ENCODE measurements around the gene B3GALT2.

Gene B3GALT2

GRCh38 chr1:193183019-193183627 is 3.3 kb downstream of the B3GALT2 start:
- DNase-seq (ENCODE audit: low spot score) = peak; percentile 8

DNA sequence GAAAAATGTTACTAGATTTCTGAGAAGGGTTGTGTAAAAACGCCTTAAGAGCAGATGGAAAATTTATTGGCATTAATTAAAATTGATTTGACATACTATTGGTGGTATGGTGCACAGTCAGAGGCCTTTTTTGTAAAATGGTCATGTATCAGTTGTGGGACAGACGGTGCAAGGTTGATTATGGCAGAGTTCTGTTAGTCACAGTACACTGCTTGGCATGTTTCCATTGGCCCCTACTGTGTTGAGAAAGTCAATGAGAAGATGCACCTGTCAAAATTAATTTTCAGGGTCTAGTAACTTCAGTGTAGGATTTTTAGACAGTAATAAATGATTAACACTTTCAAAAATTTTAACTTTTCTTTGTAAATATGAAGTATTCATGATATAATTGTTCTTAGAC is 4.4 kb downstream of the B3GALT2 start:
- no peak for DNase-seq (ENCODE audit: low spot score)

DNA sequence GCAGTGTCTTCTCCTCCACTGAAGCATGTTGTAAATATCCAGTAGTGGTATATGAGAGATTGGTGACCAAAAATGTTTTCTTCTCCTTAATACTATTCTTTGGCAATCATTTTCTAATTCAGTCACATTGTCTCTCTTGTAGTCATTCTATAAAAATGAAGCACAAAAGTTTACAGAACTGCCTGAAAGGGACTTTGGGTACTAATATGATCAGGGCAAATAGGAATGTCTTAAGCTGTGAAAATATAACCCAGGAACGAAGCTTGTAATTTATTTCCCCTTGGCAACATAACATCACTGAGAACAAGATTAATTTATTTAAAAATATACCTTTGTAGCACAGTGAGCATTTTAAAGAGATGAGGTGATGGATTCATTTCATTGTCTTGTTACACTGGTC is 4.9 kb downstream of the B3GALT2 start:
- DNase-seq (ENCODE audit: low spot score) = no peak

DNA sequence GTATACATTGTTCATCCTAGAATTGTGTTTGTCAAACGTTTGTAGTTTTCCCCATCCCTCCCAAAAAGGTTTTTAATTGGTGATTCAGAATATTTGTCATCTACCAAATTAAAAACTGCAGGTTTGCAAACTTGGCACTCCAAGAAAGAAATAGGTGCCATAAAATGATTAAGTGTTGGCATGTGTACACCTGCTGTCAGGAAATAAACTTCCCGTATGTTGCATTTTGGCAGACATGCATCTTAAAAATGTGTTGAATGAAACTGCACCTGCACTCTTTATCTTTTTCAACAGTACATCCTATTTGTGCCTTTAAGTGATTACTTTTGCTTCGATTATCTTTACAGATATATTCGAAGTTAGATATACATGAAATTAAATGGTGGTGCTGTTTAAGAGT is 7.3 kb downstream of the B3GALT2 start:
- no peak for DNase-seq (ENCODE audit: low spot score)

DNA sequence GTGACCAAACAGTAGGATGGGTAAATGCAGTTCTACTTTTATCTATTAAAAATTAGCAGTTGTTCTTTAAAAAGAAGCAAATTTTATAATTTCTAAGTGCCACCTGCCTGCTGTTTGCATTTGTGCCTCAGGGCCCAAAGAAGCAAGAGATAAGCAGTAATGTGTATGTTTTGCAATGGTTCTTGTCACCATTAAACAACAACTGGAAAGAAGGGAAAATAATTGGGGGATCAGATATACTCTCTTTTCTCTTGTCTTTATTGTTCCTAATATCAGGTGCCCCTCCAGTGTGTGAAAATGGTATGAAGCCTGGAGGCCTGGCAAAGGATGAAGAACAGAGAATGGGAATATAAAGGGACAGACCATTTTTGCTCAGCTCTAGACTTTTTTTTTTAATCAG is 9.6 kb downstream of the B3GALT2 start:
- no peak for DNase-seq (ENCODE audit: low spot score)

DNA sequence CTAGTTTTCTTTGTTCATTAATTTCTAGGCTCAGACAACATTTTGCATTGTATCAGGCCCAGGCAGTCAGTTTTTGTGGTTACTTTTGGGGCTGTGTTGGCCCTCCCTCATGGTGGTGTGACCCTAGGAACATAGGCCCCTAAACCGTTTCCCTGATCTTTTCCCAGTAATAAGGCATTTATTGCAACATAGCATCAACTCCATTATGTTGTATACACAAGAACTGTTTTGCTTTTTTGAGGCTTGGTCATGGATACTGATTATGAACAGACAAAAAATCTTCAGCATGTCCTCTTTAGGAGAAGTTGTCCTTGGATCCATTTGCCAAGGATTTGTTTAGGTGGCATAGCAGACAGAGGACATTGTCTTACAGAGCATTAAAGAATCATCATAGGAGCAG is 10.3 kb downstream of the B3GALT2 start:
- DNase-seq (ENCODE audit: low spot score) = no peak

- no peak for DNase-seq (ENCODE audit: low spot score)
Observed at GRCh38 chr1:193157360-193157759, 29.1 kb downstream of the B3GALT2 start.

DNA sequence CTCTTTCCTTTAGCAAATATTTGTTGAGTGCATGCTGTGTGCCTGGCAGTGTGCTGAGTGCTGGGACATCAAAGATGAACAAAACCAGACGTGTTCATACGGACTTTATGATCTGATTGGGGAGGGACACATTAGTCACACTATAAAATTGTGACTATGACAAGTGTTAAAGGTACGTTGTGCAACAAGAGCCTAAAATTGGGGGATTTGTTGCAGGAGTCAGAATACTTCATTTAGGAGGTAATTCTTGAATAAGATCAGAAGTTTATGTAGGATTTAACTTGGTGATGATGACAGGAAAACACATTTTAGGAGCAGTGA is 29.6 kb downstream of the B3GALT2 start:
- DNase-seq (ENCODE audit: low spot score) = no peak

GRCh38 chr1:193156117-193156821 is 30.1 kb downstream of the B3GALT2 start:
- DNase-seq (ENCODE audit: low spot score) = no peak

DNA sequence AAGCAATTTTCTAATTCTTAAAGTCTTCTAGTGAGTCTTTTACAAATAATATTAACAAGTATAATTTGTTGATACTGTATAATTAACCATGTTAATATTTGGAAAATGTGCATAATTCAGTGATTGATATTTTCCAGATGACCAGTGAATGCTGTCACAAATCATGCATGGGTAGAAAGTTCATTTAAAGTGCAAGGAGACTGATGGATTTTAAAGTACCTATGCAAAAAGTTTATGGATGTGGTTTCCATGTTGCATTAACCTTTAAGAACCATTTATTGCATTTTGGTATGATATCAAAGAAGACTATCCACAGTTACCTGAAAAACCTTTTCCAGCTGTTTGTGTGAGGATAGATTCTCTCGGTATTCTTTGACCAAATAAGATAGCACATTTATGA is 41.4 kb downstream of the B3GALT2 start:
- no peak for DNase-seq (ENCODE audit: low spot score)

- DNase-seq (ENCODE audit: low spot score) = no peak
Observed at GRCh38 chr1:193144361-193144938, 42.0 kb downstream of the B3GALT2 start.

DNA sequence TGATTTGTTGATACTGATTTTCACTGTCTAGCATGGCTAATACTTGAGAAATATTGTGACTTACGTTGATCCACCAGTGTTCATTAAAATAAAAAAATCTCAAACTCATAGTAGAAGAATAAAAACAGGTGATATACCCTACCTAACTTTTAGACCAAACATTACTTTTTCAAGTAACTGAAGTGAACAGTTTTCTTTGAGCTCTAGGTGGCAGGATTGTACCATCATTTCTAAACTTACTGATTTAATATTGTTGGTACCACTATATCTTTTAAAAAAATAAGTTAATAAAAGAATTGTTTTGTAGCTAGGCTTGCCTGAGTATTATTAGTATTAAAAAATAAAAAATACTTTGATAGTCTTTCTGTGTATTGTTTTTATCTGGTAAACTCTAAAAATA is 43.1 kb downstream of the B3GALT2 start:
- DNase-seq (ENCODE audit: low spot score) = no peak

GRCh38 chr1:193142409-193142808 is 44.0 kb downstream of the B3GALT2 start:
- no peak for DNase-seq (ENCODE audit: low spot score)

DNA sequence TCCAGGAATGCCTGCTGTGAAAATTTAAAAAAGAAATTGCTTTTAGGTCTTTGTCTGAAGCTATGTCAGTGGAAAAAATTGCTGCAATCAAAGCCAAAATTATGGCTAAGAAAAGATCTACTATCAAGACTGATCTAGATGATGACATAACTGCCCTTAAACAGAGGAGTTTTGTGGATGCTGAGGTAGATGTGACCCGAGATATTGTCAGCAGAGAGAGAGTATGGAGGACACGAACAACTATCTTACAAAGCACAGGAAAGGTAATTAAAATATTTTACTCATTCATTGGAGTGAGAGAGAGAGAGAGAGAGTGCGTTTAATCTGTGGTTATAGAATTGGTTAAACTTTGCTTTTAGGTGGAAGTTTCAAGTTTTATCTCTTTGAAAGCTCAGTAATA is 44.6 kb downstream of the B3GALT2 start:
- no peak for DNase-seq (ENCODE audit: low spot score)

DNA sequence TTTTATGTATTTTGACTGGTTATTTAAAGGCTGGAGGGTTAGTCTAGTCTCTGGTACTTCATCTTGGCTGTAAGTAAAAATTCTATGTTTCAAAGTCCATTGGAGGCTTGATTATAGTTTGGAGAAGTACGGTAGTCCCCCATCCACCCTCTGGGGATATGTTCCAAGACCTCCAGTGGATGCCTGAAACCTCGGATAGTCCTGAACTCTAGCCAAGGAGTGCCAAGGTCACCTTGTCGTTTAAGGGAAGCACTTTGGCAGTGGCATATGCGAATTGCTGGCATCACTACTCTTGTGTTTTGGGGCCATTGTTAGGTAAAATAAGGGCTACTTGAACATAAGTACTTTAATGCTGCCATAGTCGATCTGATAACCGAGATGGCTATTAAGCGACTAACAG is 46.2 kb downstream of the B3GALT2 start:
- DNase-seq (ENCODE audit: low spot score) = no peak

DNA sequence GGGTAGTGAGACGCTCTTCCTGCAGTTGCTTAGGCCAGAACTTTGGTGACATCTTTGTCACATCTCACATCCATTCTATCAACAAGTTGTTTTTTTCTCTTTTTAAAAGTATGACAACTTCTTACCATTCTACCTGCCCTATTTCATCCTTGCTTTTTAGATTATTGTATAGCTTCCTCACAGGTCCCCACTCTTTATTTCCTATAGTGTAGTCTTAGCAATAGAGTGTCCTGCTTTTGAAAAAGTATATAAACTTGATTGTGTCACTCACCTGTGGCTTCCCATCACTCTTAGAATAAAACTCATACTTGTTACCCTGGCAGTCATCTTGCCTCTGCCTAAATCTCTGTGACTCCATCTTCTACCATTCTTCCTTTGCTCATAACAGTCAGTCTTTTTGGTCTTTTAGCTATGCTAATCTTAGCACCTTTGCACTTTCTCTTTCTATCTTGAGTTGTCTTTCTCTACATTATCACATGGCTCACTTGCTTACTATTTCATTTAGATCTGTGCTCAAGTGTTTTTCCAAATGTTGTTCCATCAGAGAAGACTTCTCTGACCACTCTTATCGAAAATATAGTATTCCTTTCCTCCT is 55.0 kb downstream of the B3GALT2 start:
- no peak for DNase-seq (ENCODE audit: low spot score)
